Measurements from ENCODE around the gene MACF1.
"Not testable (repeated sequence)": the region's sequence is repeated elsewhere in the genome, so short reads cannot be mapped to it uniquely, and the experiment has no call there.

The MACF1 gene

DNA sequence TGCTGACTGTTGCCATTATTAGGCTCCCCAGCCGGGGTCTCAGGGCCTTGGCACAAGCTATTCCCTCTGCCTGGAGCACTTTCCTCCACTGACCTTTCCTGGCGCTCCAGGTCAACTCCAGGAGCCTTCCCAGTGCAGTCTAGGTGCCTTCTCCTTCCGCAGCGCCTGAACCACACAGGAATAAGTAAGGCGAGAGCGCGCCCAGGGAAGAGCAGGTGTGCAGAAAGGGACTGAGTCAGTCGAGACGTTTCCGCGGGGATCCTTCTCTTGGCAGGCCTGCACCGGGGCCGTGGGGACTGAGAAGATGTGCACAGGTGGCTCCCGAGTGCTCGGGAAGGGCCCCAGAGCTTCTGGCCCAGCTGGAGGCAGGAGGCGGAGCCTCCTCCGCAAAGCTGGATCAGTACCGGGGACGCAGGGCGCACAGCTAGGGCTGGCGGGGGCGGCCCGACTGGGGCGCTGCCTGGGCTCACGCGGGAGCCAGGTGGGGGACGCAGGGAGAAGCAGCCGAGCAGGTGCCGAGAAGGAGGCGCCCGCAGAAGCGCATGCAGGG lies 286.2 kb downstream of the MACF1 start:
- DNase-seq (ENCODE audit: low read depth in 3 of 3) = peak in 1 of 3 experiments; percentile 17

DNA sequence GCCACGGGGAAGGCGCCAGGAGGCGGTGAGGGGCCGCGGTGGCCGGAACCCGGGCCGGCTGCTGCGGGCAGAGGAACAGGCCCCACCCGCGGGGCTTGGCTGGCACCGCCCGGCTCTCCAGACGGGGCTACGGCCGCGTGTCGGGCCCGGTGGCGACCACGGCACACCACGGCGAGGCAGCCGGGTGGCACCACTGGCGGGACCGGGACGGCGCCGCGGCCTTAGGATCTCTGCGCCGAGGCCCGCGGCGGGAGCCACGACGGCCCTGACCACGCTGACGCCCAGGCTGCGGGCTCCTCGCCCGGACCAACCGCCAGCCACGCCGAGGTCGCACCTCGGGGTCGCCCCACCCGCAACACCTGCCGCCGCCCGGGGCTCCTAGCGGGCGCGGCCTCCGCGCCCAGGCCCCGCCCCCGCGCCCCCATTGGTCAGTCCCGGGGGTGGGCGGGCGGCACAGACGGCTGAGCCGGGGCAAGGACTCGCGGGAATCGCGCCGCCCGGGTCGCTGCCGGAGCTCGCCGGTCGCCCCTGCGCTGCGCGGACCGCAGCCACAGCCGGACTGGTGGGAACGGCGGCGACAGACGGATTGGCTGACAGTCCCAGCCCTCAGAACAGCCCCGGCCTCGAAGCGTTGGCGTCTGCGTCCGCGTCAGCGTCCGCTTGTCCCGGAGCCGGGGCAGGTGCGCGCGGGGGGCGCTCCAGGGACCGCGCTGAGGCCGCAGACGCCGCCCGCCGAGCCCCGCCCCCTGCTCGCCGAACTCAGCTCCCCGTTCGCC lies 286.8 kb downstream of the MACF1 start, which contains the start of gene BMP8A:
TSS of gene BMP8A (plus strand) at position 491 of the 776 bp plus-strand sequence. CDS start 356 bp downstream, outside the sequence.
- DNase-seq (ENCODE audit: low read depth in 3 of 3) = peak; percentile 54 to 61 (median 55)

DNA sequence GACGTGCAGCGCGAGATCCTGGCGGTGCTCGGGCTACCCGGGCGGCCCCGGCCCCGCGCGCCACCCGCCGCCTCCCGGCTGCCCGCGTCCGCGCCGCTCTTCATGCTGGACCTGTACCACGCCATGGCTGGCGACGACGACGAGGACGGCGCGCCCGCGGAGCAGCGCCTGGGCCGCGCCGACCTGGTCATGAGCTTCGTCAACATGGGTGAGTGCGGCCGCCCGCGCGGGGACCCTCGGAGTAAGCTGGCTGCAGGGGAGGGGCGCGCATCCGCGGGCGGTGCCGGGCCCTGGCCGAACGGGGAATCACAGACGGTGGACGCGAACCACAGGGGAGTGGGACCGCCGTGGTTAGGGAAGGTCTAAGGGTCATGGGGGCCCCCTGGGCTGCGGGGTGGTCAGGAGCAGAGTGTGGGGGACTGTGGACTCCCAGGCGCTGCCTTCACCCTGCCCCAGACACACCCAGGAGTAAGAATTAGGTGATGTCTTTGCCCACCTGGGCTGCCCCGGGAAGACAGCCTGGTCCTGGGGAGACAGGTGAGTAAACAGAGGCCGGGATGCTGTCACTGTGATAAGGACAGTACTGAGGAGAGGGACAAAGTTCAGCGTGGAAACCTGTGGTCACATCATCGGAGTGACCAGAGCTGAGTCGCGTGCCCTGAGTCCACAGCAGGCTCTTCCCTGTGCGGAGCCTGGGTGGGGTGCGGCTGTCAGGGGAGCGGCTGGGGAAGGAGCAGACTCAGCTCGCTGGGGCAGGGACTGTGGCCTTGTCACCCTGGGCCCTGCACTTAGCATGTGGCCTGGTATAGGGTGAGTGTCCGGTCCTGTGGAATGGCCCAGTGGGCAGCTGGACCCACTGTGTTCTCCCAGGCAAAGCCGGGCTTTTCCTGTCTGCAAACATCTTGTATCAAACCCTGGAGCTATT lies 287.9 kb downstream of the MACF1 start:
- DNase-seq (ENCODE audit: low read depth in 3 of 3) = not testable (repeated sequence)

DNA sequence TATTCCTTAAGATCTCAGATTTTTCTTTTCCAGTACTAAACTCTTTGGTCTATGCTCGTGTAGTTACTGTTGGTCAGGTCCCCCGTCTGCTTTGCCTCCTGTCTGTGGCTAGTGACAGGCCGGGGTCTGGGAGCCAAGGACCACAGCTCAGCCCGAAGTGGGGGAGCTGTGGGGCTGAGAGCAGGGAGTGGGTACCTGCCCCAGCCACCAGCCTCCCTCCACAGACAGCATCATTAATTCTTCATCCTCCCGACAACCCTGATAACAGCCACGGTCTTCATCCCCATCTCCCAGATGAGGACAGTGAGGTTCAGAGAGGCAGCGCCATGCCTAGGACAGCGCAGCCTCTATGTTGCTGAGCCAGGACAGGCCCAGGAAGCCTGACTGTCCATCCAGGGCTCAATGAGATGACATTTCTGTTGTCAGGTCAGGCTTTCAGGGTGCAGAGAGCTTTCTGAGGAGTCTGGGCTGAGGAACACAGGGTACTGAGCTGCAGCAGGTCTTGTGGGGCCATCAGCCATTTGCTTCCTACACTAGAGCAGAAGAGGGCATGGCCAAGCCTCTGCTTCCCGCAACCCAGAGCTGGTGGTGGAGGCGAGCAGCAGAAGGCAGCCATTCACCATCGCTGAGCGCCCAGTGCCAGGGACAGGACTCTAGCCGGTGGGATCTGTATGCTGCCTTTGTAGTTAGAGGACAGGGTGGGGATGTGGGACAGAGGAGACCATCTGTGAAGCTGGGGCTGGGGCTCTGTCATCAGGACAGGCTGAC lies 288.7 kb downstream of the MACF1 start:
- DNase-seq (ENCODE audit: low read depth in 3 of 3) = not testable (repeated sequence)

DNA sequence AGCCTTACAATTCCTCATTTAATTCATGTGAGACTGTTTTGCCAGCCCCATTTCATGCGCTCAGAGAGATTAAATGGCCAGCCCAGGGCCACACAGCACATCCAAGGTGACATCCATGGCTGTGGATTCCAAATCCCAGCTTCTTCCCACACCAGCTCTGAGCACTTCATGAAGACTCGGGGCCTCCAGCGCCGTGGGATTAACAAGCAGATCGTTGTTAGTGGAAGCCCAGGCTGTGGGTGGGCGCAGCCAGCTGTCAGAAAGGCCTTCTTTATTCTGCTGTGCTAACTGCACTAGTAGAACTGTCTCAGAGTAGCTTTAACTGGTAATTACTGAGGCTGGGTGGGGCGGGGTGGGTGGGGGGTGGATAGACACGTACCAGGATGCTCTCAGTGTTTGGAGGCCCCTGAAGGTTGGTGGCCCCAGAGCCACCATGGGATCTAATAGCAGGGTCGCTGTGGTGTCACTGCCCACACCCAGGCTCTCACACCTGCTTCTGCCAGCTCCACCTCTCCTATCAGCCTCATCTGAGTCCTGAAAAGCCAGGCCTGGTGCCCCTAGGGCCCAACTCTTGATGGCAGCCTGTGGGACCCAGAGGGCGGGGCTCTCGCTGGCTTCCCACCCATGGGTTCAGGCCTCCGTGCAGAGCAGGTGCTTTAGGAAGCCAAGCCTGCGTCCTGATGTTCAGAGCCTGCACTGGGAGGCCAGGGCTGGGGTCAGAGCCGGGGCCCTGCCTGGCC lies 290.3 kb downstream of the MACF1 start:
- DNase-seq (ENCODE audit: low read depth in 3 of 3) = no peak

DNA sequence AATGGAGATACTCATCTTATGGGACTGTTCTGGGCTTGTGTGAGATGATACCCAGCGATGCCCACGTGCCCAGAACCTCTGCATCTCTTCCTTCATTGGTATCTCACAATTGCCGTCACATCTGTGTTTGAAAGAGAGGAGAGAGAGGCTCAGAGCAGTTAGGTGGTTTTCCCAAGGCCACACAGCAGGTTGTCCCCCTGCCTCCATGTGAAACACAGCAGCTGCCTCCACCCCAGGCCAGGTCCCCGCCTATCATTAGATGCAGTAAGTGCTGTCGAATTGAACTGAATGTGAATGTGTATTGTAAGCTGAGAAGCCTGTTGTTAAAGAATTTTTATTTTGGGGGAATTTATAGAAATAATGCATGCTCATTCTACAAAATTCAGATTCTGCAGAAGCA lies 292.0 kb downstream of the MACF1 start:
- not testable (repeated sequence) for DNase-seq (ENCODE audit: low read depth in 3 of 3)

DNA sequence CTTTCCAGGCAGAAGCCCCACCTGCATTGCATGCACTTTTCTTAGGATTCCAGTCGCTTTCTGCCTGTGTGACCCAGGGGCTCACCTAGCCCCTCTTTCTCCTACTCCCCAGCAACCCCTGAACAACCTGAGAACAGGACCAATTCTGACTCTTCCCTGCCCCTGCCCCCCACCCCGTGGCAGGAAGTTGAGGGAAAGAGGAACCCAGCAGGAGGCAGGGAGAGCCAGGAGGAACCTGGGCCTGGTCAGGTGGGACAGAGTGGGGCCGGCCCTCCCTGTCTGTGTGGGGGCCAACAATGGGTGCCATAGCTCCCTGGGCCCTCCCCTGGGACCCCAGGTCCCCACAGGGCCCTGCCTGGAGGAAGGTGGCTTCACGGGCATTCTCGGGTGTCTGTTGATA lies 293.1 kb downstream of the MACF1 start:
- DNase-seq (ENCODE audit: low read depth in 3 of 3) = no peak

DNA sequence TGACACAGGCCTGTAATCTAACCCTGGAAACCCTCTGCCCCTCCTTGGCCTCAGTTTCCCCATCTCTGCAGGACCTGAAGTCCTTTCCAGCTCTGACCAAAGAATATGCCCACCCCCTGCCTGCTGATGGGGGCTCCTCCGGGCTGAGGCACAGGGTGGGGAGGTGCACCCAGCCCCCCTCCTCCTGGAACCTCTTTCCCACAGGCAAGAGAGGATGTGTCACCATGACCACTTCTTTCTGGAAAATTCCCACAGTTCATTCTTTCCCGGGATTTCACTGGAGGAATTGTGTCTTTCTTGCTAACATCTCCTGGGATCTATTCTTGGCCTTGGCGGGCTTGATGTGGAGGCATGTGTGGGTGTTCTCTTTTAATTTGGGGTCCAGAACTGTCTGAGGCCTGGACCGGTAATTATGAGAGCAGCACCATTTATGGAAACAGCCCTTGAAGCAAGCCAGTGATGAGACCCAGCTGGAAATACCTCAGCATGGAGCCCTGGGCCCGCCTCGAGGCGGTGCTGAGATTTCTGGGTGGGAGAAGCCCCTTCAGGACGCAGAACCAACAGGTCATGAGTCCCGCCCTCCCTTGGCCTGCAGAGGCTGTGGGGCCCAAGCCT lies 293.7 kb downstream of the MACF1 start:
- not testable (repeated sequence) for DNase-seq (ENCODE audit: low read depth in 3 of 3)

DNA sequence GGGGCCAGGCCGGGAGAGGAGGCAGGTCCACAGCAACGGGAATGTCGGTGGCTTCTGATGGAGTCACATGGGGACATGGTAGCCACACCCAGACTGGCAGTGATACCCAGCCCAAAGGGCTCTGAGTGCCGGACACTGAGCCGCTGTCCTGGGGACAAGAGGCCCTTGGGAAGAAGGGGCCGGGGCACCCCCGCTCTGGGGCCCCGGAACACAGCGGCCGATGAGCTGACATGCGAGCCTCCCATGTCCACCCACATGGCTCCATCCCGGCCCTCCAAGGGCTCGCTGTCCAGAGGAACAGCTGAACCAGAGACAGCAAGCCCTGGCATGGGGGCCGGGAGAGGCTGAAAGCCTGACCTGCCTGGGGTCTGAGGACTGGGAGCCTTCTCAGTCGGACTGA lies 294.3 kb downstream of the MACF1 start:
- DNase-seq (ENCODE audit: low read depth in 3 of 3) = not testable (repeated sequence)

DNA sequence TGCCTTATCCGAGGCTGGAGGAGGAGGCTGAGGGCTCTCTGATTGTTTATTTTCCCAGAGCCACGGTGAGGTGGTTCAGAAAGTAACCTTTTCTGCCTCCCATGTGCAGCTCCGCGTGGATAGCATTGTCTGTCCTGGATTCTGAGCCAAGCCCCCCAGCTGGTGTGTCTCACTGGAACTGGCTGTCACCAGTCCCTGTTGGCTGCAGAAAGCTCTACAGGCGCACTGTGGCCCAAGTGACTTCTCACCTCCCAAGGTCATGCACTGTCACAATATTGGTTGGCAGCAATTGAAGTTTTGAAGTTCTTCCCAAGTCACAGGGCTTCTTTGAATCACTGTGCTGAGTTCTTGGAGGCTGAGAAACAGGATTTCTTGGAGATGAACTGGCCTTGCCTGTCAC lies 295.2 kb downstream of the MACF1 start:
- no peak for DNase-seq (ENCODE audit: low read depth in 3 of 3)

DNA sequence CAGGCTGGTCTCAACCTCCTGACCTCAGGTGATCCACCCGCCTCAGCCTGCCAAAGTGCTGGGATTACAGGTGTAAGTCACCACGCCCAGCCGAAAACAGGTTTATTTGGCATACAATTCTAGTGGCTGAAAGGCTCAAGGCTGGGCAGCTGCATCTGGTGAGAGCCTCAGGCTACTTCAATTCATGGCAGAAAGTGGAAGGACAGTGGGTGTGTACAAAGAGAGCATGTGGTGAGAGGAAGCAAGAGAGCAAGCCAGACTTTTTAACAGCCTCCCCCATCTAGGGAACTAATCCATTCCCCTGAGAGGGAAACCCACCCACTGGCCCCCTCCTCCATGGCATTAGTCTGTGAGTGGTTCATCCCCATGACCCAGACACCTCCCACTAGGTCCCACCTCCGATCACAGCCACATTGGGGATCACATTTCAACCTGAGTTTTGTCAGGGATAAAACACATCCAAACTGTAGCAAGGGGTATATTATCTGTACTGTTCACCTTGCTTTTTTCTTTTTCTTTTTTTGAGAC lies 296.4 kb downstream of the MACF1 start:
- no peak for DNase-seq (ENCODE audit: low read depth in 3 of 3)

DNA sequence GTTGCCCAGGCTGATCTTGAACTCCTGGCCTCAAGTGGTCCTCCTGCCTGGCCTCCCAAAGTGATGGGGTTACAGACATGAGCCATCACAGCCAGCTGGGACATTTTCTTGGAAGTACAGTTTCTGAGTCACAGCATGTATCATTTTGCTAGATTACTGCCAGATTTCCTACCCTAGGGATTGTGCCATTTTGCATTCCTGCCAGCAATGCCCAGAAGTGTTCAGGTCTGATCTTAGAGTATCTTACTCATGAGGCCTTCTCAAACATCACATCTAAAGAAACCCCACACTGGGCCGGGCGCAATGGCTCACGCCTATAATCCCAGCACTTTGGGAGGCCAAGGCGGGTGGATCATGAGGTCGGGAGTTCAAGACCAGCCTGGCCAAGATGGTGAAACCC lies 297.2 kb downstream of the MACF1 start:
- no peak for DNase-seq (ENCODE audit: low read depth in 3 of 3)

DNA sequence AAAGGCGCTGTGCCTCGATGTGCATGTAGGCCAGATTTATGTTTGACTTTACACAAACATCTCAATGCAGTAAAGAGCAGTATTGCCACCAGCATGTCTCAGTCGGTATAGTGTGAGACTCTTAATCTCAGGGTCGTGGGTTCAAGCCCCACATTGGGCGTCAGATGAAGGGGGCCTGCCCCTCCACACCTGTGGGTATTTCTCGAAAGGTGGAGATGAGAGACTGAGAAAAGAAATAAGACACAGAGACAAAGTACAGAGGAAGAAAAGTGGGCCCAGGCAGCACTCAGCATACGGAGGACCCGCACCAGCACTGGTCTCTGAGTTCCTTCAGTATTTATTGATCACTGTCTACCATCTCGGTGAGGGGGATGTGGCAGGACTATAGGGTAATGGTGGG lies 299.9 kb downstream of the MACF1 start:
- DNase-seq (ENCODE audit: low read depth in 3 of 3) = not testable (repeated sequence)

DNA sequence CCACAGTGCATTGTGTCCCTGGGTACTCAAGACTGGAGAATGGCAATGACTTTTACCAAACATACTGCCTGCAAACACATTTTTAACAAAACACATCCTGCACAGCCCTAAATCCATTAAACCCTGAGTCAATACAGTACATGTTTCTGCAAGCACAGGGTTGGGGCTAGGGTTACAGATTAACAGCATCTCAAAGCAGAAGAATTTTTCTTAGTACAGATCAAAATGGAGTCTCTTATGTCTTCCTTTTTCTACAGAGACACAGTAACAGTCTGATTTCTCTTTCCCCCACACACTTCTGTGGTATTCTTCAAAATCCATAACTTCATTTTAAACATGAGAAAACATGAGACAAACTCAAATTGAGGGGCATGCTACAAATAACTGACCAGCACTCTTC lies 300.8 kb downstream of the MACF1 start:
- DNase-seq (ENCODE audit: low read depth in 3 of 3) = no peak

DNA sequence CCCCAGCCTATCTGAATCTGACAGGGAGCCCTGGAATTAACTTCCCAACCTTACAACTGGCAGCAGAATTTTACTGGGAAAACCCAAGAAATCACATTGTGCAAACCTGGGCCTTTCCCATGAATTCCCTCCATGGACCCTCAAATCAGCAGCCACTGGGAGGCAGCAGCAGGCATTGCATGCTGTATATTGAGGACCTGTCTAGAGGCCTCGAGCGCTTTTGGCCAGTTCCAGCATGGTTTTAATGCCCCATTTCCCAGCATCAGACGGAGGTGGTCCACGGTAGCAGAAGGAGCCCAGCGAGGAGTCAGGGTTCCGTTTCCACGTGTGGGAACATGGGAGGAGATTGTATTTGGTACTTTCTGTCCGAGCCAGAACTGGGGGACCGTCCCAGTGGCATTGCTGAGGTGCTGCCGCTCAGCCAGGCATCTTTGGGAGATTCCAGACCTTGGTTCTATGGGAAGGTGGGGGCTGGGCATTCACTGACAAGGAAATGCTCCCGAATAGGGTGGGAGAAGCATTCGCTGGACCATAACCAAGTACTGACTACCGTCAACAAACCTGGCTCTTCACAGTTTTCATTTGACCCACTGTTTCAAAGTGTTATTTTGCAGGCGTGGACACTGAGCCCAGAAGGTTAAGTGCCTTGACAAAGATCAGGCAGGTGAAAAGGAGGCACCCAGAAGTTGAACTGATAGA lies 302.9 kb downstream of the MACF1 start:
- DNase-seq (ENCODE audit: low read depth in 3 of 3) = no peak

DNA sequence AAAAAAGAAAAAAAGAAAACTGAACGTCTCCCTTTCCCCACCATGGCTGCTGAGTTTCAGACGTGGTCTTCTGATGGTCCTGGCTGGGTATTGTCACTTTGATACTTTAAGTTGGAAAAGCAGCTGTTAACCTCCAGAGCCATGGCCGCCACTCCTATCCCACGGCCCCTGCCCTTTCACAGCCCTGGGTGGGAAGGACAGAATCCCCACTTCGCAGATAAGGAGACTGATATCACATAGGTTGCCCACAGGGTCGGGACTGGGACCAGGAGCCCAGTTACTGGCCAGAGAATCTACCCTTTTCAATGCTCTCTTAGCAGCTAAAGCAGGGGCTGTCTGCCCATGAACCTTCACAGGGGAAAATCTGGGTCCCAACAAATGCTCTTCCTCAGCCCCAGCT lies 303.8 kb downstream of the MACF1 start:
- no peak for DNase-seq (ENCODE audit: low read depth in 3 of 3)

DNA sequence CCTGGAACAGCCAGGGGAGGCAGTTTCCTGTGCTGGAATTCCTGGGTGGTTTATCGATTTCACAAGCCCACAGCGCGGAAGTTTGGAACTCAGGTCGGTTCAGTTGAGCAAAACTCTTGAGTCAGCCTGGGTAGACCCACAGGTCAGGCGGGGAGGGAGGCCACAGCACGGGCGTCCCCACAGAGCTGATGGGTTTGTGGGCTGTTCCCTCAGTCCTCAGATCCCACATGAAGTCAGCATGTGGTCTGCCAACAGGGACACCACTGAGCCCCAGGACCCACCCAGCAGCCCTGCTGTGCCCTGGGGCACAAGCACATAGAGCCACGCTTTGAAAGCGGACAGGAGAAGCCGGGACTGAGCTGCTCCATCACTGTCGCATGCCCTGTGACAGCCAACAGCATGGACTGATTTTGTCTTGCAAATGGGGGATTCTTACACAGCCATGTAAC lies 304.4 kb downstream of the MACF1 start:
- no peak for DNase-seq (ENCODE audit: low read depth in 3 of 3)

DNA sequence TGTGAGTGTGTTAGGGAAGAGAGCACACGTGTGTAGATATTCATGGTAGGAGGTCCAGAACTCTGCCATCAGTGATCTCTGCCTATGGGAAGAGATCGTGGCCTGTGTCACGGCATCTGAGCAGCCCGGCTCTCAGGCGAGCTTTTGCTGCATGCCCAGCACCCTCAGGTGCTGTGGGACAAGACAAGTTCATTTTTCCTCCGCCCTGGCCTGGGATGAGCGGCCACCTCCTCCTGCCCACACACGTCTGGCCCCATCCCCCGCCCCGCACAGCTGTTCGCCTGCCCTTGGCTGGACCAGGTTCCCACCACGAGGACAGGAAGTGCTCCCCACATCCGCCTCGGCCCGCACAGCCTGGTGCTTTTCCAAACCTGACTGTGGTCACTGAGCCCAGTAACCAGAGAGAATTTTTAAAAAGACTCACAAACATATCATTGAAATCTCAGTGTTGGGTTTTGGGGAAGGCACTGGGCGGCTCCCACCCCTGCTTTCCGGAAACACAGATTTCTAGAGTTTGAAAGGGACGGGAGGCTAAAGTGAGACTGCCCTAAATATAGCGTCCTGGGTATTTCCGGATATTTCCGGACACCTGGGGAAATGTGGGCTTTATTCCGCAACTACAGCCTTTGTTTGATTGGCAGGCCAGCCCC lies 305.0 kb downstream of the MACF1 start:
- no peak for DNase-seq (ENCODE audit: low read depth in 3 of 3)
